Memory B cell (primary cell): ENCODE measurements around the gene ZNF189.

Experiments used
- ATAC-seq: fragments of 150-1000 bp; cut with Tn5 transposase; 2 replicates; pipeline ENCODE4 v1.10.0; 2021; ENCODE audit warnings: low read depth, mild to moderate bottlenecking, moderate library complexity
- DNase-seq, 2 donors: peaks; one replicate each; pipeline ENCODE4 v3.0.0; 2022; ENCODE audit warnings: low spot score in 2 of 2
- H3K27ac Mint-ChIP-seq: one replicate; pipeline ENCODE4 v1.8.0; 2022; ENCODE audit warnings: mild to moderate bottlenecking, moderate library complexity, mixed read lengths
- H3K27me3 Mint-ChIP-seq: one replicate; pipeline ENCODE4 v1.8.0; 2022; ENCODE audit warnings: mixed read lengths
- H3K36me3 Mint-ChIP-seq: one replicate; pipeline ENCODE4 v1.8.0; 2022; ENCODE audit warnings: mild to moderate bottlenecking, mixed read lengths
- H3K4me1 Mint-ChIP-seq: one replicate; pipeline ENCODE4 v1.8.0; 2022; ENCODE audit warnings: mixed read lengths
- H3K4me3 Mint-ChIP-seq: one replicate; pipeline ENCODE4 v1.8.0; 2022; ENCODE audit warnings: mild to moderate bottlenecking, moderate library complexity, mixed read lengths
- H3K9me3 Mint-ChIP-seq: one replicate; pipeline ENCODE4 v1.8.0; 2022; ENCODE audit warnings: mixed read lengths

The ZNF189 gene

GRCh38 chr9:101418518-101419430 is 20.1 kb downstream of the ZNF189 start:
- H3K9me3 Mint-ChIP-seq = peaks cover 20% of the 10 kb centered on the region

GRCh38 chr9:101419863-101420262 is 21.2 kb downstream of the ZNF189 start:
- Mint-ChIP-seq H3K4me1 (peaks cover 7% of the 10 kb centered on the region), H3K36me3 (peaks cover 26% of the 10 kb centered on the region), H3K9me3 (peaks cover 17% of the 10 kb centered on the region), H3K27me3 (no peaks in the 10 kb centered on the region), H3K27ac (no peak overlapping the region), H3K4me3 (no peak overlapping the region)
- no peak for DNase-seq
- ATAC-seq = no peak

More at GRCh38 chr9:101418518-101419430, 20.1 kb downstream of the ZNF189 start:
- Mint-ChIP-seq H3K36me3 (peaks cover 31% of the 10 kb centered on the region), H3K4me1 (peaks cover 7% of the 10 kb centered on the region), H3K4me3 (no peak overlapping the region), H3K27me3 (no peaks in the 10 kb centered on the region), H3K27ac (no peak overlapping the region)
- DNase-seq = no peak
- no peak for ATAC-seq

GRCh38 chr9:101421653-101422065 is 23.0 kb downstream of the ZNF189 start:
- Mint-ChIP-seq H3K9me3 (peaks cover 15% of the 10 kb centered on the region), H3K27ac (no peak overlapping the region), H3K4me1 (peaks cover 7% of the 10 kb centered on the region), H3K27me3 (no peaks in the 10 kb centered on the region), H3K36me3 (peaks cover 22% of the 10 kb centered on the region), H3K4me3 (no peak overlapping the region)
- no peak for DNase-seq
- ATAC-seq = no peak

- H3K4me3 Mint-ChIP-seq = no peak overlapping the region
- peak overlapping the region; percentile 88 for H3K27ac Mint-ChIP-seq
- peaks cover 9% of the 10 kb centered on the region for H3K4me1 Mint-ChIP-seq
- H3K9me3 Mint-ChIP-seq = peaks cover 8% of the 10 kb centered on the region
- no peaks in the 10 kb centered on the region for H3K27me3 Mint-ChIP-seq
- no peak for DNase-seq
- H3K36me3 Mint-ChIP-seq = peaks cover 5% of the 10 kb centered on the region
- no peak for ATAC-seq
Observed at GRCh38 chr9:101427358-101427757, 28.7 kb downstream of the ZNF189 start.

- peak overlapping the region; percentile 88 for H3K27ac Mint-ChIP-seq
- no peaks in the 10 kb centered on the region for H3K27me3 Mint-ChIP-seq
- peak; percentile 88 for ATAC-seq
- H3K9me3 Mint-ChIP-seq = peaks cover 8% of the 10 kb centered on the region
- peaks cover 5% of the 10 kb centered on the region for H3K36me3 Mint-ChIP-seq
- no peak overlapping the region for H3K4me3 Mint-ChIP-seq
- DNase-seq = peak in 1 of 2 donors; percentile 17
- H3K4me1 Mint-ChIP-seq = peaks cover 9% of the 10 kb centered on the region
Observed at GRCh38 chr9:101427957-101428655, 29.5 kb downstream of the ZNF189 start.

GRCh38 chr9:101428909-101429308 is 30.3 kb downstream of the ZNF189 start:
- ATAC-seq (no peak), DNase-seq (no peak)
- H3K4me3 Mint-ChIP-seq = no peak overlapping the region
- H3K27ac Mint-ChIP-seq = peak overlapping the region; percentile 88
- no peaks in the 10 kb centered on the region for H3K36me3 Mint-ChIP-seq
- no peaks in the 10 kb centered on the region for H3K27me3 Mint-ChIP-seq
- peaks cover 9% of the 10 kb centered on the region for H3K4me1 Mint-ChIP-seq
- H3K9me3 Mint-ChIP-seq = peaks cover 5% of the 10 kb centered on the region

- no peak overlapping the region for H3K4me3 Mint-ChIP-seq
- DNase-seq = no peak
- no peak for ATAC-seq
- H3K36me3 Mint-ChIP-seq = no peaks in the 10 kb centered on the region
- no peak overlapping the region for H3K27ac Mint-ChIP-seq
- H3K4me1 Mint-ChIP-seq = peaks cover 11% of the 10 kb centered on the region
- no peaks in the 10 kb centered on the region for H3K27me3 Mint-ChIP-seq
- peaks cover 4% of the 10 kb centered on the region for H3K9me3 Mint-ChIP-seq
Observed at GRCh38 chr9:101429736-101430135, 31.1 kb downstream of the ZNF189 start.

- H3K4me1 Mint-ChIP-seq = peaks cover 17% of the 10 kb centered on the region
- H3K27me3 Mint-ChIP-seq = peaks cover 8% of the 10 kb centered on the region
- ATAC-seq (no peak), DNase-seq (no peak)
- H3K36me3 Mint-ChIP-seq = no peaks in the 10 kb centered on the region
- H3K4me3 Mint-ChIP-seq = no peak overlapping the region
- peaks cover 4% of the 10 kb centered on the region for H3K9me3 Mint-ChIP-seq
- no peak overlapping the region for H3K27ac Mint-ChIP-seq
Observed at GRCh38 chr9:101432171-101432570, 33.5 kb downstream of the ZNF189 start.

GRCh38 chr9:101432740-101433139 is 34.1 kb downstream of the ZNF189 start:
- no peak for ATAC-seq
- Mint-ChIP-seq H3K36me3 (no peaks in the 10 kb centered on the region), H3K9me3 (peaks cover 4% of the 10 kb centered on the region), H3K27me3 (peaks cover 10% of the 10 kb centered on the region), H3K4me1 (peaks cover 14% of the 10 kb centered on the region), H3K27ac (no peak overlapping the region), H3K4me3 (no peak overlapping the region)
- DNase-seq = no peak

GRCh38 chr9:101433229-101433628 is 34.6 kb downstream of the ZNF189 start:
- Mint-ChIP-seq H3K27me3 (peaks cover 10% of the 10 kb centered on the region), H3K4me3 (no peak overlapping the region), H3K4me1 (peaks cover 11% of the 10 kb centered on the region), H3K27ac (no peak overlapping the region), H3K9me3 (peaks cover 4% of the 10 kb centered on the region), H3K36me3 (no peaks in the 10 kb centered on the region)
- DNase-seq (no peak), ATAC-seq (no peak)

- Mint-ChIP-seq H3K4me1 (peaks cover 8% of the 10 kb centered on the region), H3K27ac (no peak overlapping the region), H3K4me3 (no peak overlapping the region), H3K36me3 (no peaks in the 10 kb centered on the region), H3K9me3 (peaks cover 1% of the 10 kb centered on the region), H3K27me3 (peaks cover 10% of the 10 kb centered on the region)
- ATAC-seq (no peak), DNase-seq (no peak)
Observed at GRCh38 chr9:101434998-101435397, 36.3 kb downstream of the ZNF189 start.

GRCh38 chr9:101435601-101436079 is 37.0 kb downstream of the ZNF189 start, which contains the start of gene ALDOB:
Gene ALDOB, minus strand, starts transcription at chr9:101435774. Its CDS starts 4,887 bp downstream, at chr9:101430887.
- H3K36me3 Mint-ChIP-seq = no peaks in the 10 kb centered on the region
- no peak within 1 kb of the TSS for H3K4me3 Mint-ChIP-seq
- H3K27me3 Mint-ChIP-seq = peaks cover 12% of the 10 kb centered on the region
- H3K9me3 Mint-ChIP-seq = no peaks in the 10 kb centered on the region
- DNase-seq (no peak), ATAC-seq (no peak)
- no peak within 1 kb of the TSS for H3K27ac Mint-ChIP-seq
- peaks cover 8% of the 10 kb centered on the region for H3K4me1 Mint-ChIP-seq

- DNase-seq (no peak), ATAC-seq (no peak)
- no peak overlapping the region for H3K4me3 Mint-ChIP-seq
- peaks cover 8% of the 10 kb centered on the region for H3K4me1 Mint-ChIP-seq
- peaks cover 13% of the 10 kb centered on the region for H3K27me3 Mint-ChIP-seq
- H3K27ac Mint-ChIP-seq = no peak overlapping the region
- no peaks in the 10 kb centered on the region for H3K9me3 Mint-ChIP-seq
- H3K36me3 Mint-ChIP-seq = no peaks in the 10 kb centered on the region
Observed at GRCh38 chr9:101437806-101438232, 39.2 kb downstream of the ZNF189 start.

- Mint-ChIP-seq H3K4me3 (no peak overlapping the region), H3K36me3 (no peaks in the 10 kb centered on the region), H3K27me3 (peaks cover 18% of the 10 kb centered on the region), H3K9me3 (no peaks in the 10 kb centered on the region), H3K4me1 (peaks cover 8% of the 10 kb centered on the region), H3K27ac (no peak overlapping the region)
- DNase-seq (no peak), ATAC-seq (no peak)
Observed at GRCh38 chr9:101438523-101438922, 39.9 kb downstream of the ZNF189 start.
